Neural progenitor cell (in vitro differentiated cells): ENCODE data around the gene PDCD2L. TPM values are rescaled to one million over a fixed set of nuclear protein-coding genes. Genes with fewer than 3 reads are reported as not detected.

Source experiments
- DNase-seq: peaks from one replicate; pipeline ENCODE4 v3.0.0-alpha.2; 2016; ENCODE audit warnings: low spot score
- H2AFZ ChIP-seq: fragments of 200-600 bp; sonication (generic); replicated peaks from 2 replicates; pipeline ENCODE4 v1.6.1; 2016; ENCODE audit warnings: antibody characterized with exemption
- H3F3A ChIP-seq: fragments of 200-600 bp; sonication (generic); 2 replicates; pipeline ENCODE4 v1.6.1; 2016; ENCODE audit warnings: antibody characterized with exemption, low read depth
- H3K27ac ChIP-seq: fragments of 200-600 bp; sonication (generic); 2 replicates; pipeline ENCODE4 v1.5.1; 2016; ENCODE audit warnings: mild to moderate bottlenecking
- H3K27me3 ChIP-seq: fragments of 200-600 bp; sonication (generic); 2 replicates; pipeline ENCODE4 v1.6.1; 2016; ENCODE audit warnings: mild to moderate bottlenecking, moderate library complexity
- H3K36me3 ChIP-seq: fragments of 200-600 bp; sonication (generic); 2 replicates; pipeline ENCODE4 v1.5.1; 2016
- H3K4me1 ChIP-seq: fragments of 200-600 bp; sonication (generic); 2 replicates; pipeline ENCODE4 v1.6.1; 2016; ENCODE audit warnings: mixed run types
- H3K4me2 ChIP-seq: fragments of 200-600 bp; sonication (generic); 2 replicates; pipeline ENCODE4 v1.6.1; 2016
- H3K4me3 ChIP-seq: fragments of 200-600 bp; sonication (generic); 2 replicates; pipeline ENCODE4 v1.5.1; 2016
- H3K79me2 ChIP-seq: fragments of 200-600 bp; sonication (generic); 2 replicates; pipeline ENCODE4 v1.6.1; 2016; ENCODE audit warnings: low read depth
- H3K9ac ChIP-seq: fragments of 200-600 bp; sonication (generic); 2 replicates; pipeline ENCODE4 v1.6.1; 2016
- H3K9me3 ChIP-seq: fragments of 200-600 bp; sonication (generic); 2 replicates; pipeline ENCODE4 v1.5.1; 2016; ENCODE audit warnings: low read depth
- H4K20me1 ChIP-seq: fragments of 200-600 bp; sonication (generic); 2 replicates; pipeline ENCODE4 v1.6.1; 2016; ENCODE audit warnings: low read depth
- H3K27ac Mint-ChIP-seq: 3 replicates; pipeline ENCODE4 v1.8.0; 2021; ENCODE audit warnings: mixed read lengths
- H3K27me3 Mint-ChIP-seq: 2 replicates; pipeline ENCODE4 v1.8.0; 2022; ENCODE audit warnings: low read depth, mild to moderate bottlenecking, inconsistent platforms, moderate library complexity, mixed read lengths; ENCODE audit not compliant: insufficient read depth
- H3K36me3 Mint-ChIP-seq: 3 replicates; pipeline ENCODE4 v1.8.0; 2021; ENCODE audit warnings: mixed read lengths
- H3K4me1 Mint-ChIP-seq: 3 replicates; pipeline ENCODE4 v1.8.0; 2021; ENCODE audit warnings: mixed read lengths
- H3K4me3 Mint-ChIP-seq: 3 replicates; pipeline ENCODE4 v1.8.0; 2021; ENCODE audit warnings: mild to moderate bottlenecking, moderate library complexity, mixed read lengths
- H3K9me3 Mint-ChIP-seq: 3 replicates; pipeline ENCODE4 v1.8.0; 2020; ENCODE audit warnings: mixed read lengths
- CTCF ChIP-seq: fragments of 200-600 bp; sonication (generic); IDR thresholded peaks from 2 replicates; pipeline ENCODE4 v1.5.1; 2017; ENCODE audit warnings: antibody characterized with exemption, mild to moderate bottlenecking
- EZH2 ChIP-seq: fragments of 200-600 bp; sonication (generic); IDR thresholded peaks from 2 replicates; pipeline ENCODE4 v1.6.1; 2017; ENCODE audit warnings: antibody characterized with exemption, mild to moderate bottlenecking, moderate library complexity
- EZH2phosphoT487 ChIP-seq: fragments of 200-600 bp; sonication (generic); IDR thresholded peaks from 2 replicates; pipeline ENCODE4 v1.6.1; 2017; ENCODE audit warnings: antibody characterized with exemption
- total RNA-seq: library from RNA; depleted of rRNA; stranded (reverse); fragments of >200 nt; gene quantifications from 2 replicates; pipeline ENCODE4 v1.2.3, GENCODE V29; 2015; ENCODE audit warnings: low replicate concordance

PDCD2L gene
- total RNA-seq, 1 donor from 2014 or later = 15.2 TPM

GRCh38 chr19:34362679-34363069, 41.5 kb upstream of the PDCD2L start:
- H3K27me3 ChIP-seq = no peaks in the 10 kb centered on the region
- no peak for DNase-seq
- H3K9me3 ChIP-seq = no peaks in the 10 kb centered on the region
- no peaks in the 10 kb centered on the region for H3K9me3 Mint-ChIP-seq
- no peak overlapping the region for H3K27ac ChIP-seq
- H3F3A ChIP-seq = peaks cover 49% of the 10 kb centered on the region
- peak overlapping the region; percentile 13 for H3K4me2 ChIP-seq
- H3K9ac ChIP-seq = no peak overlapping the region
- no peak overlapping the region for H3K4me3 ChIP-seq
- H4K20me1 ChIP-seq = peaks cover 14% of the 10 kb centered on the region
- H3K4me3 Mint-ChIP-seq = peak overlapping the region; percentile 60
- H3K4me1 ChIP-seq = peaks cover 19% of the 10 kb centered on the region
- peaks cover 10% of the 10 kb centered on the region for H3K27me3 Mint-ChIP-seq
- peak overlapping the region; percentile 87 for H3K27ac Mint-ChIP-seq
- peaks cover 47% of the 10 kb centered on the region for H3K4me1 Mint-ChIP-seq
- TF ChIP-seq EZH2phosphoT487 (no peak), CTCF (no peak), EZH2 (no peak)
- peaks cover 19% of the 10 kb centered on the region for H3K79me2 ChIP-seq
- H3K36me3 Mint-ChIP-seq = peaks cover 12% of the 10 kb centered on the region
- H3K36me3 ChIP-seq = peaks cover 4% of the 10 kb centered on the region
- no peak overlapping the region for H2AFZ ChIP-seq

- Histone ChIP-seq H3K9ac (no peak overlapping the region), H3K4me3 (no peak overlapping the region), H3K4me2 (peak overlapping the region; percentile 13), H3K4me1 (peaks cover 19% of the 10 kb centered on the region), H3K27me3 (no peaks in the 10 kb centered on the region), H3K27ac (no peak overlapping the region), H4K20me1 (peaks cover 14% of the 10 kb centered on the region), H3K36me3 (peaks cover 4% of the 10 kb centered on the region), H2AFZ (no peak overlapping the region), H3K9me3 (no peaks in the 10 kb centered on the region), H3F3A (peaks cover 49% of the 10 kb centered on the region), H3K79me2 (peaks cover 19% of the 10 kb centered on the region)
- Mint-ChIP-seq H3K4me3 (peak overlapping the region; percentile 60), H3K27me3 (peaks cover 10% of the 10 kb centered on the region), H3K4me1 (peaks cover 44% of the 10 kb centered on the region), H3K9me3 (no peaks in the 10 kb centered on the region), H3K27ac (peak overlapping the region; percentile 87), H3K36me3 (peaks cover 13% of the 10 kb centered on the region)
- DNase-seq = peak; percentile 52
- no peak for TF ChIP-seq EZH2
- TF ChIP-seq CTCF = no peak
- no peak for TF ChIP-seq EZH2phosphoT487
Measured at GRCh38 chr19:34363094-34363493, 41.1 kb upstream of the PDCD2L start.

GRCh38 chr19:34363930-34364329, 40.3 kb upstream of the PDCD2L start:
- peaks cover 19% of the 10 kb centered on the region for H3K79me2 ChIP-seq
- H3K4me2 ChIP-seq = no peak overlapping the region
- H2AFZ ChIP-seq = no peak overlapping the region
- no peaks in the 10 kb centered on the region for H3K9me3 Mint-ChIP-seq
- peaks cover 37% of the 10 kb centered on the region for H3K4me1 Mint-ChIP-seq
- H3K9ac ChIP-seq = no peak overlapping the region
- H3K36me3 Mint-ChIP-seq = peaks cover 14% of the 10 kb centered on the region
- H3K4me3 ChIP-seq = no peak overlapping the region
- TF ChIP-seq EZH2 = no peak
- TF ChIP-seq CTCF = no peak
- no peak for TF ChIP-seq EZH2phosphoT487
- H3K36me3 ChIP-seq = peaks cover 4% of the 10 kb centered on the region
- H3K9me3 ChIP-seq = no peaks in the 10 kb centered on the region
- H4K20me1 ChIP-seq = peaks cover 14% of the 10 kb centered on the region
- H3K27me3 Mint-ChIP-seq = peaks cover 12% of the 10 kb centered on the region
- no peak overlapping the region for H3K27ac Mint-ChIP-seq
- H3F3A ChIP-seq = peaks cover 42% of the 10 kb centered on the region
- peaks cover 14% of the 10 kb centered on the region for H3K4me1 ChIP-seq
- no peak for DNase-seq
- H3K27ac ChIP-seq = no peak overlapping the region
- no peaks in the 10 kb centered on the region for H3K27me3 ChIP-seq
- peak overlapping the region; percentile 93 for H3K4me3 Mint-ChIP-seq
